ENCODE results near the gene SLC2A5.

The SLC2A5 gene

DNA sequence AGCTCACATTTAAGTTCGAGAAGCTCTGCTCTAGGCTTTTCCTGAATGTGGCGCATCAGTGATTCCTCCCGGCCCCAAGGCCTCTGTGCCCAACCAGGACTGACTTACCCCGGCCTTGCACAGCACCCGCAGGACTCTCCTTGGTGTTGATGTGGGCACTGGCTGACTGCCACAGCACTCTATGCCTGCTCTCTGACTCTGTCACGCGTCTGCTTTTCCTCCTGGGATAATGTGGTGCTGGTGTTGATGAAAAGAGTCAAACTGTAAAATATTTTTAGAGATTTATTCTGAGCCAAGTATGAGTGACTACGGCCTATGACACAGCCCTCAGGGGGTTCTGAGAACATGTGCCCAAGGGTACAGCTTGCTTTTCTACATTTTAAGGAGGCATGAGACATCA lies 15.5 kb upstream of the SLC2A5 start:
- intact Hi-C loops (cut with micrococcal nuclease), result no loop called here
- Mint-ChIP-seq H3K27me3 (peaks cover 28% of the 10 kb centered on the region), H3K27ac (no peak overlapping the region), H3K36me3 (ENCODE audit: low read depth) (no peaks in the 10 kb centered on the region), H3K4me1 (ENCODE audit: low read depth) (peaks cover 62% of the 10 kb centered on the region), H3K9me3 (no peaks in the 10 kb centered on the region), H3K4me3 (no peak overlapping the region)

DNA sequence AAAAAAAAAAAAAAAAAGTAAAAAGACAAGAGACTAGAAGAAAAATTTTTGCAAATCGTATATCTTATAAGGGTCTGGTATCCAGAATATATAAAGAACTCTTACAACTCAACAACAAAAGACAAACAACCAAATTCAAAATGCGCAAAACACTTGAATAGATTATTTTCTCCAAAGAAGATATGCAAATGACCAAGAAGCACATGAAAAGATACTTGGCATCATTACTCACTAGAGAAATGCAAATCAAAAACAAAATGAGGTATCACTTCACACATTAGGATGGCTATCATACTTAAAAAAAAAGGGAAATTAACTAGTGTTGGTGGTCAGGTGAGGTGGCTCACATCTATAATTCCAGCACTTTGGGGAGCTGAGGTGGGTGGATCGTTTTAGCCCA lies 12.0 kb upstream of the SLC2A5 start:
- H3K27ac Mint-ChIP-seq, result no peak overlapping the region
- H3K36me3 Mint-ChIP-seq (ENCODE audit: low read depth), result no peaks in the 10 kb centered on the region
- intact Hi-C loops (cut with micrococcal nuclease), result no loop called here
- H3K4me3 Mint-ChIP-seq, result no peak overlapping the region
- H3K9me3 Mint-ChIP-seq, result no peaks in the 10 kb centered on the region
- peaks cover 60% of the 10 kb centered on the region for H3K4me1 Mint-ChIP-seq (ENCODE audit: low read depth)
- peaks cover 26% of the 10 kb centered on the region for H3K27me3 Mint-ChIP-seq

DNA sequence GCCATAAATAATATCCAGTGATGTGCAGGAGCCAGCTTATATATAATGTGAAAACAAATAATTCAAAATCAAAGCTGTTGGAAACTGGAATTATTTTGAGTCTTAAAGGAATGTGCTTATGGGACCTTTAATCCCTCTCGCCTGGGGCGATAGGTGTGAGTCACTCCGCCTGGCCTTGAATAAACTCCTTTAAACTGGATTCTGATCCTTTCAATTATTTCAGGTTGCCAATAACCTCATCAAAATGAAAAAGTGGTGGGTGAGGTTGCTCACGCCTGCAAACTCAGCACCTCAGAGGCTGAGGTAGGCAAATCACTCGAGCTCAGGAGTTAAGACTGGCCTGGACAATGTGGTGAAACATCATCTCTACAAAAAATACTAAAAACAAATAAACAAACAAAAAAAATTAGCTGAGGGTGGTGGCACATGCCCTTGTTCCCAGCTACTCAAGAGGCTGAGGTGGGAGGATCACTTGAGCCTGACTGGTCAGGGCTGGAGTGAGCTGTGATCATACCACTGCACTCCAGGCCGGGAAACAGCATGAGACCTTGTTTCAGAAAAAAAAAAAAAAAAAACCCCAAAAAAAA lies 11.4 kb upstream of the SLC2A5 start:
- Mint-ChIP-seq H3K9me3 (no peaks in the 10 kb centered on the region), H3K27ac (no peak overlapping the region), H3K4me1 (ENCODE audit: low read depth) (peaks cover 58% of the 10 kb centered on the region), H3K27me3 (peaks cover 25% of the 10 kb centered on the region), H3K4me3 (no peak overlapping the region), H3K36me3 (ENCODE audit: low read depth) (no peaks in the 10 kb centered on the region)
- intact Hi-C loops (cut with micrococcal nuclease), result no loop called here

DNA sequence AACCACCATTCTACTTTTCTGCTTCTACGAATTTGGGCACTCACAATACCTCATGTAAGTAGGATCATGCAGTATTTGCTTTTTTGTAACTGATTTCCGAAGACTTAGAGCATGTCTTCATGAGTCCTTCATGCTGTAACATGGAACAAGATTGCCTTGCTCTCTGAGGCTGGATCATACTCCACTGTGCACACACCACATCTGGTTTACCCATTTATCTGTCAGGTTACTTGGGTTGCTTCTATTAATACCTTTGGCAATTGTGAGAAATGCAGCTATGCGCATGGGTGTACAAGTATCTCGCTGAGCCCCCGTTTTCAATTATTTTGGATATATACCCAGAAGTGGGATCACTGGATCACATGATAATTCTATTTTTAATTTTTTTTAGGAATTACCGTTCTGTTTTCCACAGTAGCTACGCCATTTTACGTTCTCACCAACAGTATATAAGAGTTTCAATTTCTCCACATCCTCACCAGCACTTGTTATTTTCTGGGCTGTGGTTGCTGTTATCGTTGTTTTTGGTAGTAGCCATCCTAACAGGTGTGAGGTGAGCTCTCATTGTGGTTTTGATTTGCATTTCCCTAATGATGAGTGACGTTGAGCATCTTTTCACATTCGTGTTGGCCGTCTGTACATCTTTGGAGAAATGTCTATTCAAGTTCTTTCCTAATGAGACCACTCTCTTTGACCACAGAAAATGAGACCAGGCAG lies 10.7 kb upstream of the SLC2A5 start:
- peaks cover 56% of the 10 kb centered on the region for H3K4me1 Mint-ChIP-seq (ENCODE audit: low read depth)
- no peak overlapping the region for H3K4me3 Mint-ChIP-seq
- H3K27ac Mint-ChIP-seq, result no peak overlapping the region
- intact Hi-C loops (cut with micrococcal nuclease), result no loop called here
- peaks cover 20% of the 10 kb centered on the region for H3K27me3 Mint-ChIP-seq
- H3K9me3 Mint-ChIP-seq, result no peaks in the 10 kb centered on the region
- H3K36me3 Mint-ChIP-seq (ENCODE audit: low read depth), result no peaks in the 10 kb centered on the region

DNA sequence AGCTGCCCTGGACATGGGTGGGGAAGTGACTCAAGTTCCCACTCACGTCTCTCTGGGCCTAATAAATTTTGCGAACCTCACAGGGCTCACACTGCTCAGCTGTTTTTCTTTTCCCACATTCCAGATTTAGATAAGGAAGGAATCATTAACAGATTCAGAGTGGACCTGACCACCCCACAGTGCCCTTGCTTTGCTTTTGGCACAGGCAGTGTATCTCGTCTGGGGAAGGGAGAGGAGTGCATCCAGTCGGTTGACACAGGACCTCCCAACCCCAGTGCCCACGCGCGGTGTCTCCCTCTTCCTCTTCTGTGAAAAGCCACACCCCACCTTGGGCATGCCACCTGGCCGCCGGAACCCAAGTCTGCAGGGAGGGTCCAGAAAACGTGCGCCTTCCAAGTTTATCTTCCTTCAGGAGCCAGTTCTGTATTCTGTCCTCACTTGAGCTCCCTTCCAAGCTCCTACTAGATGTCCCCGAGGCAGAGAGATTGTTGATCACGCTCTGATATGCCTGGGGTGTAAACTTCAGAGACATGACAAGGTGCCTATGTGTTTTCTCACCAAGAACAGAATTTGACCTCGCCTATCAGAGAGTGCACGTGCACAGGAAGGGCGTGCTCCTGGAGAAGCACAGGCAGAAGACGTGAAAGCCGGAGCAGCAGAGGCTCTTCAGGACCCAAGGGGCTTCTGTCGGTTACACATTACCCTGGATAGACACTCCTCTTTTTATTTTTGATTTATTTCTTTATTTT lies 9.5 kb upstream of the SLC2A5 start:
- H3K9me3 Mint-ChIP-seq, result no peaks in the 10 kb centered on the region
- no peaks in the 10 kb centered on the region for H3K36me3 Mint-ChIP-seq (ENCODE audit: low read depth)
- intact Hi-C loops (cut with micrococcal nuclease), result no loop called here
- peaks cover 50% of the 10 kb centered on the region for H3K4me1 Mint-ChIP-seq (ENCODE audit: low read depth)
- no peak overlapping the region for H3K27ac Mint-ChIP-seq
- peaks cover 11% of the 10 kb centered on the region for H3K27me3 Mint-ChIP-seq
- H3K4me3 Mint-ChIP-seq, result no peak overlapping the region

DNA sequence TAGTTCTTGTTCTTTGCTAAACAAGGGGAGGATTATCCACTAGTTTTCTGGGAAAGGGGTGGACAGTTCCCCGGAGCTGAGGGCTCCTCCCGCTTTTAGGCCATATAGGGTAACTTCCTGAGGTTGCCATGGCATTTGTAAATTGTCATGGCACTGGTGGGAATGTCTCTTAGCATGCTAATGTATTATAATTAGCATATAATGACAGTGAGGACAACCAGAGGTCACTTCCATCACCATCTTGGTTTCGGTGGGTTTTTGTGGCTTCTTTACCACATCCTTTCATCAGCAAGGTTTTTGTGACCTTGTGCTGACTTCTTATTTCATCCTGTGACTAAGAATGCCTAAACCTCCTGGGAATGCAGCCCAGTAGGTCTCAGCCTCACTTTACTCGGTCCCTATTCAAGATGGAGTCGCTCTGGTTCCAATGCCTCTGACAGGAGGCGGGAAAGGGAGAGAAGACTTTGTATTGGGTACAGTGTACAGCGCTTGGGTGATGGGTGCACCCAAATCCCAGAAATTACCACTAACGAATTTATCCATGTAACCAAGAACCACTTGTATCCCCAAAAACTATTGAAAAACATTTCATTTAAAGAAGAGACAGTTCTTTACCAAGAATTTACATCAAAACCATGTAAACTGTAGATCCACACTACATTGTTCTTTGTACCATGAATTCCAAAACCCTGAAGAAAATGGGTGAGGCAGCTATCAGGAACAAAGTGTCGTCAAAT lies 8.7 kb upstream of the SLC2A5 start:
- H3K27ac Mint-ChIP-seq, result peak overlapping the region; percentile 62
- intact Hi-C loops (cut with micrococcal nuclease), result no loop called here
- no peak overlapping the region for H3K4me3 Mint-ChIP-seq
- peaks cover 11% of the 10 kb centered on the region for H3K27me3 Mint-ChIP-seq
- peaks cover 50% of the 10 kb centered on the region for H3K4me1 Mint-ChIP-seq (ENCODE audit: low read depth)
- H3K9me3 Mint-ChIP-seq, result no peaks in the 10 kb centered on the region
- no peaks in the 10 kb centered on the region for H3K36me3 Mint-ChIP-seq (ENCODE audit: low read depth)

DNA sequence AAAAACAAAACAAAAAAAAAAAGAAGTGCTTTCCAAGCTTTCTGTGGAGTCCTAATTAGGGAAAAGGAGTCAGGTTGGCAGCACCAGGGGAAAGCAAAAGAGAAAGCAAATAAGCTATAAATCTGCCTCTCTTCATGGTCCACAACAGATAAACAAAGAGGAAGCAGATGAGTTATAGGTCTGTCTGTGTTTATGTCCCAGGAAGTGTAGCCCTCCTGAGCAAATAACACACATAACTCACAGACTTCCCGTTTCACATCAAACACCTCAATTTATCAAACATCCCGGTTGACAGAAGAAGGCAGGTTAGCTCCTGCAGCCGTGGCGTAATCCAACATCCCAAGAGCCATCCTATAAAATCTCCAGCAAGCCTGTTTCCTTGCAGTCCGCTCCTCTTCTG lies 5.6 kb upstream of the SLC2A5 start:
- intact Hi-C loops (cut with micrococcal nuclease), result no loop called here
- H3K9me3 Mint-ChIP-seq, result no peaks in the 10 kb centered on the region
- H3K27me3 Mint-ChIP-seq, result peaks cover 11% of the 10 kb centered on the region
- H3K27ac Mint-ChIP-seq, result peak overlapping the region; percentile 51
- no peaks in the 10 kb centered on the region for H3K36me3 Mint-ChIP-seq (ENCODE audit: low read depth)
- no peak overlapping the region for H3K4me3 Mint-ChIP-seq
- peaks cover 40% of the 10 kb centered on the region for H3K4me1 Mint-ChIP-seq (ENCODE audit: low read depth)

DNA sequence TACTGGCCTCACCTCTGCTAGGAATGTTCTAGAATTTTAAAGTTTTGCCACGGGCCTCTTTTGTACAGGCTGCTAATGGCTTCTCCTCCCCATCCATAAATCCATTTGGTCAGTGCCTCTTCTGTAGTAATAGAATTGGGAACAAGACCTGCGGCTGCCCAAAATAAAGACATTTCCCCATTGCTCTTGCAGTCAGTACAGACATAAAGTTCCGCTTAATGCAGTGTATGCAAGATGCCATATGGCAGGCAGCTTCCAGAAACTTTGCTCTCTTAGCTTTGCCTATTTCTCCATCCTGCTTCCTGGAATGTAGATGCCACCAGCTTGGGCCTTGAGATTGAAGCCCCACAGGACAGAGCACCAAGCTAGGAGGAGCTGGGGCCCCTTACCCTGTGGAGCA lies 3.7 kb upstream of the SLC2A5 start:
- Mint-ChIP-seq H3K9me3 (no peaks in the 10 kb centered on the region), H3K27ac (peak overlapping the region; percentile 45), H3K4me3 (no peak overlapping the region), H3K27me3 (peaks cover 2% of the 10 kb centered on the region), H3K36me3 (ENCODE audit: low read depth) (no peaks in the 10 kb centered on the region), H3K4me1 (ENCODE audit: low read depth) (peaks cover 45% of the 10 kb centered on the region)
- intact Hi-C loops (cut with micrococcal nuclease), result no loop called here

DNA sequence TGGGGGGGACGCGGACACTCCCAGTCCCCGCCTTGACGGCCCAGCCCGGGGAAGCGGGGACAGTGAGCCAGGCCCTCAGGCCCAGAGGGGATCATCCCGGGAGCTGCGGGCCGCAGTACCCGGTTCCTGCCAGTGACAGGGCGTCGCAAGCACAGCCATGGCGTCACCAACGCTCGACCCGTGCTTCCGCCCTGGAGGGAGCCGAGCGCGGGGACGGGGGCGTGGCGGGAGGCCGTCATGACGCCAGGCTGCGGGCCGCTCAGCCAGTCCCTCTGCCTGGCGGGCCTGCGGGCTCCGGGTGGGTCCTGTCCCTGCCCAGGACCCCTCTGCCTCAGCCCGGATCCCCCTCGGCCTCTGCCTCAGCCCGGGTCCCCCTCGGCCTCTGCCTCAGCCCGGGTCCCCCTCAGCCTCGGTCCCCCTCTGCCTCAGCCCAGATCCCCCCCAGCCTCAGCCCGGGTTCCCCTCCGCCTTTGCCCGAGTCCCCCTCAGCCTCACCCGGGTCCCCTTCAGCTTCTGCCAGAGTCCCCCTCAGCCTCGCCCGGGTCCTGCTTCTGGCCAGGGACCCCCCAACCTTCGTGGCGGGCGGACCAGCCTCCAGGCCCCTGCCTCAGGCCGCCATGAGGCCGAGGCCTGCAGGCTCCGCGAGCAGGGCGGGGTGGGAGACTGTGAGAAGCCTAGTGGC lies 2.3 kb upstream of the SLC2A5 start:
- H3K27ac Mint-ChIP-seq, result no peak overlapping the region
- H3K4me1 Mint-ChIP-seq (ENCODE audit: low read depth), result peaks cover 50% of the 10 kb centered on the region
- intact Hi-C loops (cut with micrococcal nuclease), result no loop called here
- H3K27me3 Mint-ChIP-seq, result peaks cover 5% of the 10 kb centered on the region
- no peaks in the 10 kb centered on the region for H3K9me3 Mint-ChIP-seq
- H3K36me3 Mint-ChIP-seq (ENCODE audit: low read depth), result no peaks in the 10 kb centered on the region
- H3K4me3 Mint-ChIP-seq, result no peak overlapping the region

DNA sequence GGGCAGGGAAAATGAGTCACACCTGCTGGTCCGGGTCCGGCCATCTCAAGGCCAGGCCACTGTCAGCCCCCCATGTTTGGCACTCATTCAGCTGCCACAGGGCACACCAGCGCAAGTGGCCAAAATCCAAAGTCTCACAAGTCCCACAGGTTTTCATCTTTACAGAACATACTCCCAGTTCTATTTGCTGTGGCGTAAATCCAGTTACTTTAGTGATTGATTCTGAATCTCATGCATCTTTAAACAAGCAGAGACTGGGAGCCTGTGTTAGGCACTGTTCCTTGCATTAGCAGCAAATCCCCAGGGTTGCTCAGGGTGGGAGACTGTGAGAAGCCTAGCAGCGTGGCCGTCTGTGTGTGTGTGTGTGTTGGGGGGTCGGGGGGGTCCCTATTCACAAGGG lies 1.1 kb upstream of the SLC2A5 start:
- H3K9me3 Mint-ChIP-seq, result no peaks in the 10 kb centered on the region

DNA sequence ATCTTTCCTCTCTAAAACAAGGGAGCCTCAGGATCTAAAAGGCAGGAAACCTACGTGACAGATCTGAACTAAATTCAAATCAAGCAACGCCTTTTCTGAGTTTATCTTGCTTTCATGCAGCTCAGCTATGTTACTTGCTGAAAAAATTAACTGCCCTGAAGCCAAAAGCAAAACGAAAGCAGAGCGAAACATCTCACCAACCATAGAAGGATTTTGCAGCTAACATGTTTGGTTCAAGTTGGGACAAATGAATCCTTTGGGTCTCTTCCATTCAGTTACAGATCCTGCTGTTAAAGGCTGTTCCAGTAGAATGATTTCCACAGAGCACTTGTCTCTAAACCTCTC lies 482 bp downstream of the SLC2A5 start:
- Mint-ChIP-seq H3K27me3 (peaks cover 6% of the 10 kb centered on the region), H3K9me3 (no peaks in the 10 kb centered on the region), H3K4me1 (ENCODE audit: low read depth) (peaks cover 59% of the 10 kb centered on the region), H3K27ac (peak overlapping the region; percentile 74), H3K4me3 (peak overlapping the region; percentile 56), H3K36me3 (ENCODE audit: low read depth) (no peaks in the 10 kb centered on the region)
- intact Hi-C loops (cut with micrococcal nuclease), result loop anchor here (5.0 kb wide), 1 partner anchor 62 kb away; no protein-coding TSS in a partner anchor

More for the DNA sequence above, 1.1 kb upstream of the SLC2A5 start:
- no peak overlapping the region for H3K4me3 Mint-ChIP-seq
- intact Hi-C loops (cut with micrococcal nuclease), result no loop called here
- H3K27ac Mint-ChIP-seq, result no peak overlapping the region
- peaks cover 5% of the 10 kb centered on the region for H3K27me3 Mint-ChIP-seq
- H3K4me1 Mint-ChIP-seq (ENCODE audit: low read depth), result peaks cover 54% of the 10 kb centered on the region
- H3K36me3 Mint-ChIP-seq (ENCODE audit: low read depth), result no peaks in the 10 kb centered on the region

DNA sequence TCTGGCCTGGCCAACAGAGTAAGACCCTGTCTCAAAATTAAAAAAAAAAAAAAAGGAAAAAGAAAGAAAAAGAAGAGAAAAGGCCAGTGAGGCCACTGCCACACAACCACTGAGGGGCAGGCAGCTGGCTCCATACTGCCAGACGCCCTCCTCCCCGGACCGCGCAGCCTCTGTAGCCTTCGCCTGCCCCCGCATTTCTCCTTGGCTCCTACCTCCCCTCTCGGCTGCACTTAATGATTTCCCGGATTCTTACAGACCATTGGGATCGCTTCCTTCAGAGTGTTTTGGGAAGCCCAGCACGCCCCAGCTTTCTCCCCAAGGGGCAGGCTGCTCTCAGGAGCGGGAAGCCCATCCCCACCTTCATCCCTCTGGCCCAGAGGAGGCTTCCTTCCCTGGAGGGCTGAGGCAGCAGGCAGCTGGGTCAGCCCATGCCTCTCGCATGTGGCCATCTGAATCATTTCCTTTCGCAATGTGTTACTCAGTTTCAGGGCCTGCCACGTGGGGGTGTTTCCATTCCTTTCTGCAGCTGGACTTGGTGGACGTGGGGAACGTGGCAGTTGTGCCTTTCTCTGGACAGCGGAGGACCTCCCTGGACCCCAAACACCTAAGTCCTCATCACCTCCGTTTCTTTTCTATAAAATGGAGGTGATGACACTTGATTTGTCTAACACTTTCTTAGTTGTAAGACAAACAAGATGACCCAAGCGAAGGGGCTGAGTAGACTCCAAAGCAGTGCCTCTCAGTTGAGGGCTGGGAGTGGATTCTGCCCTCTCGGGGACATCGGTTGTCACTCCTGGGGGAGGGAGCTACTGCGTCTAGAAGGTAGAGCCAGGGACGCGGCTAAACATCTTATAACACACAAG lies 2.3 kb downstream of the SLC2A5 start:
- peak overlapping the region; percentile 64 for H3K27ac Mint-ChIP-seq
- intact Hi-C loops (cut with micrococcal nuclease), result loop anchor here (5.0 kb wide), 1 partner anchor 60 kb away; no protein-coding TSS in a partner anchor
- H3K4me3 Mint-ChIP-seq, result peak overlapping the region; percentile 50
- H3K27me3 Mint-ChIP-seq, result peaks cover 6% of the 10 kb centered on the region
- H3K36me3 Mint-ChIP-seq (ENCODE audit: low read depth), result no peaks in the 10 kb centered on the region
- H3K9me3 Mint-ChIP-seq, result no peaks in the 10 kb centered on the region
- H3K4me1 Mint-ChIP-seq (ENCODE audit: low read depth), result peaks cover 48% of the 10 kb centered on the region
